Hepatocyte (in vitro differentiated cells): ENCODE data around the gene LNX1.

ENCODE experiments used
- CTCF ChIP-seq: fragments of 200-600 bp; sonication (generic); IDR thresholded peaks from 2 replicates; pipeline ENCODE4 v1.5.1; 2016; ENCODE audit warnings: antibody characterized with exemption, mild to moderate bottlenecking; ENCODE audit not compliant: poor library complexity
- EZH2 ChIP-seq: fragments of 200-600 bp; sonication (generic); IDR thresholded peaks from 2 replicates; pipeline ENCODE4 v1.6.1; 2016; ENCODE audit warnings: antibody characterized with exemption, mild to moderate bottlenecking, borderline replicate concordance

- TF ChIP-seq CTCF (no peak), EZH2 (no peak)
Observed at GRCh38 chr4:53635697-53636483, 44.6 kb upstream of the LNX1 start.
